Neural progenitor cell (in vitro differentiated cells): ENCODE measurements around the gene PAX5. TPM values are rescaled to one million over a fixed set of nuclear protein-coding genes. Genes with fewer than 3 reads are reported as not detected.

Source experiments
- DNase-seq: peaks from one replicate; pipeline ENCODE4 v3.0.0-alpha.2; 2016; ENCODE audit warnings: low spot score
- H2AFZ ChIP-seq: fragments of 200-600 bp; sonication (generic); replicated peaks from 2 replicates; pipeline ENCODE4 v1.6.1; 2016; ENCODE audit warnings: antibody characterized with exemption
- H3F3A ChIP-seq: fragments of 200-600 bp; sonication (generic); 2 replicates; pipeline ENCODE4 v1.6.1; 2016; ENCODE audit warnings: antibody characterized with exemption, low read depth
- H3K27ac ChIP-seq: fragments of 200-600 bp; sonication (generic); 2 replicates; pipeline ENCODE4 v1.5.1; 2016; ENCODE audit warnings: mild to moderate bottlenecking
- H3K27me3 ChIP-seq: fragments of 200-600 bp; sonication (generic); 2 replicates; pipeline ENCODE4 v1.6.1; 2016; ENCODE audit warnings: mild to moderate bottlenecking, moderate library complexity
- H3K36me3 ChIP-seq: fragments of 200-600 bp; sonication (generic); 2 replicates; pipeline ENCODE4 v1.5.1; 2016
- H3K4me1 ChIP-seq: fragments of 200-600 bp; sonication (generic); 2 replicates; pipeline ENCODE4 v1.6.1; 2016; ENCODE audit warnings: mixed run types
- H3K4me2 ChIP-seq: fragments of 200-600 bp; sonication (generic); 2 replicates; pipeline ENCODE4 v1.6.1; 2016
- H3K4me3 ChIP-seq: fragments of 200-600 bp; sonication (generic); 2 replicates; pipeline ENCODE4 v1.5.1; 2016
- H3K79me2 ChIP-seq: fragments of 200-600 bp; sonication (generic); 2 replicates; pipeline ENCODE4 v1.6.1; 2016; ENCODE audit warnings: low read depth
- H3K9ac ChIP-seq: fragments of 200-600 bp; sonication (generic); 2 replicates; pipeline ENCODE4 v1.6.1; 2016
- H3K9me3 ChIP-seq: fragments of 200-600 bp; sonication (generic); 2 replicates; pipeline ENCODE4 v1.5.1; 2016; ENCODE audit warnings: low read depth
- H4K20me1 ChIP-seq: fragments of 200-600 bp; sonication (generic); 2 replicates; pipeline ENCODE4 v1.6.1; 2016; ENCODE audit warnings: low read depth
- H3K27ac Mint-ChIP-seq: 3 replicates; pipeline ENCODE4 v1.8.0; 2021; ENCODE audit warnings: mixed read lengths
- H3K27me3 Mint-ChIP-seq: 2 replicates; pipeline ENCODE4 v1.8.0; 2022; ENCODE audit warnings: low read depth, mild to moderate bottlenecking, inconsistent platforms, moderate library complexity, mixed read lengths; ENCODE audit not compliant: insufficient read depth
- H3K36me3 Mint-ChIP-seq: 3 replicates; pipeline ENCODE4 v1.8.0; 2021; ENCODE audit warnings: mixed read lengths
- H3K4me1 Mint-ChIP-seq: 3 replicates; pipeline ENCODE4 v1.8.0; 2021; ENCODE audit warnings: mixed read lengths
- H3K4me3 Mint-ChIP-seq: 3 replicates; pipeline ENCODE4 v1.8.0; 2021; ENCODE audit warnings: mild to moderate bottlenecking, moderate library complexity, mixed read lengths
- H3K9me3 Mint-ChIP-seq: 3 replicates; pipeline ENCODE4 v1.8.0; 2020; ENCODE audit warnings: mixed read lengths
- EZH2 ChIP-seq: fragments of 200-600 bp; sonication (generic); IDR thresholded peaks from 2 replicates; pipeline ENCODE4 v1.6.1; 2017; ENCODE audit warnings: antibody characterized with exemption, mild to moderate bottlenecking, moderate library complexity
- EZH2phosphoT487 ChIP-seq: fragments of 200-600 bp; sonication (generic); IDR thresholded peaks from 2 replicates; pipeline ENCODE4 v1.6.1; 2017; ENCODE audit warnings: antibody characterized with exemption
- total RNA-seq: library from RNA; depleted of rRNA; stranded (reverse); fragments of >200 nt; gene quantifications from 2 replicates; pipeline ENCODE4 v1.2.3, GENCODE V29; 2015; ENCODE audit warnings: low replicate concordance
- TF ChIP-seq, protein P1 (sequence below): fragments of 200-600 bp; sonication (generic); IDR thresholded peaks from 2 replicates; pipeline ENCODE4 v1.5.1; 2017; ENCODE audit warnings: antibody characterized with exemption, mild to moderate bottlenecking

PAX5 gene
- total RNA-seq, 1 donor from 2014 or later = not detected

DNA sequence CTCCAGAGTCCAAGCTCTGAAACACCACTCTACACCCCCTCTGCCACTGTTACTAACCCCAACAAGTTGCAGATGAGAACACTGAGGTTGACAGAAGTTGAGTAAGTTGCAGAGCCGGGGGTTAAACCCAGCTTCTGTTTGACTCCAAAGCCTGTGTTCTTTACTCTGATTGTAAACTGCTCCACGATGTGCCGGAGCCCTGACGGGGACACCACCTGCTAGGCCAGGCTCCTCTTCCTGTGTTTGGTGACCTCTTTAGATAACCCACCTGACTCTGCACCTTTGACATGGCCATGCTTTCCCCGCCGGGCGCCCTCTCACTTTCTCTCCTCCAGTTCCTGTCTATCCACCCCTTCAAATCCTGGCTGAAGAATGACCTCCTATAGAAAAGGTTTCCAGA is 96.7 kb downstream of the PAX5 start:
- H3K4me2 ChIP-seq = no peak overlapping the region
- no peak overlapping the region for H3K4me3 ChIP-seq
- no peak for DNase-seq
- no peak overlapping the region for H3K27ac ChIP-seq
- TF ChIP-seq, protein P1, sequence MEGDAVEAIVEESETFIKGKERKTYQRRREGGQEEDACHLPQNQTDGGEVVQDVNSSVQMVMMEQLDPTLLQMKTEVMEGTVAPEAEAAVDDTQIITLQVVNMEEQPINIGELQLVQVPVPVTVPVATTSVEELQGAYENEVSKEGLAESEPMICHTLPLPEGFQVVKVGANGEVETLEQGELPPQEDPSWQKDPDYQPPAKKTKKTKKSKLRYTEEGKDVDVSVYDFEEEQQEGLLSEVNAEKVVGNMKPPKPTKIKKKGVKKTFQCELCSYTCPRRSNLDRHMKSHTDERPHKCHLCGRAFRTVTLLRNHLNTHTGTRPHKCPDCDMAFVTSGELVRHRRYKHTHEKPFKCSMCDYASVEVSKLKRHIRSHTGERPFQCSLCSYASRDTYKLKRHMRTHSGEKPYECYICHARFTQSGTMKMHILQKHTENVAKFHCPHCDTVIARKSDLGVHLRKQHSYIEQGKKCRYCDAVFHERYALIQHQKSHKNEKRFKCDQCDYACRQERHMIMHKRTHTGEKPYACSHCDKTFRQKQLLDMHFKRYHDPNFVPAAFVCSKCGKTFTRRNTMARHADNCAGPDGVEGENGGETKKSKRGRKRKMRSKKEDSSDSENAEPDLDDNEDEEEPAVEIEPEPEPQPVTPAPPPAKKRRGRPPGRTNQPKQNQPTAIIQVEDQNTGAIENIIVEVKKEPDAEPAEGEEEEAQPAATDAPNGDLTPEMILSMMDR = no peak
- TF ChIP-seq EZH2 (no peak), EZH2phosphoT487 (no peak)
- no peaks in the 10 kb centered on the region for H3K27me3 ChIP-seq
- H3K36me3 ChIP-seq = no peaks in the 10 kb centered on the region
- Mint-ChIP-seq H3K4me1 (peaks cover 7% of the 10 kb centered on the region), H3K9me3 (peaks cover 3% of the 10 kb centered on the region), H3K4me3 (no peak overlapping the region), H3K27ac (no peak overlapping the region), H3K27me3 (peaks cover 5% of the 10 kb centered on the region), H3K36me3 (peaks cover 6% of the 10 kb centered on the region)
- no peaks in the 10 kb centered on the region for H3F3A ChIP-seq
- no peaks in the 10 kb centered on the region for H3K79me2 ChIP-seq
- H3K9me3 ChIP-seq = no peaks in the 10 kb centered on the region
- H3K4me1 ChIP-seq = peaks cover 4% of the 10 kb centered on the region
- no peak overlapping the region for H3K9ac ChIP-seq
- H2AFZ ChIP-seq = peak overlapping the region; percentile 46
- no peaks in the 10 kb centered on the region for H4K20me1 ChIP-seq

DNA sequence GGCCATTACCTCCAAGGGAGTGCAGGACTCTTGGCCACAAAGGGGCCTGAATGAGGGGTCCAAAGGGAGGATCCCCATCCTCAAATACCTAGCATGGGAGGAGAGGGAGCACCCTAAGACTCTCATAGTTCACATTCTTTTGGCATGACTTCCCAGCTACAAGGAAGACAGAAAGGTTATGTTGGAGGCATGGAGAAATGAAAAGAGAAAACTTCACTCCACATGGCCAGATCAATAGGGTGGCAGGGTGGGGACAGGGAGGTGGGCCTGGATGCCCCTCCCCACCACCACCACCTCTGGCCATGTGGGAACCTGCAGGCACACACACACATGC is 97.6 kb downstream of the PAX5 start:
- Histone ChIP-seq H3K27me3 (no peaks in the 10 kb centered on the region), H3K36me3 (no peaks in the 10 kb centered on the region), H4K20me1 (no peaks in the 10 kb centered on the region), H3F3A (no peaks in the 10 kb centered on the region), H3K4me3 (no peak overlapping the region), H3K9me3 (no peaks in the 10 kb centered on the region), H3K79me2 (no peaks in the 10 kb centered on the region), H3K27ac (no peak overlapping the region), H3K4me2 (no peak overlapping the region), H3K9ac (no peak overlapping the region), H3K4me1 (peaks cover 4% of the 10 kb centered on the region), H2AFZ (no peak overlapping the region)
- Mint-ChIP-seq H3K9me3 (peaks cover 6% of the 10 kb centered on the region), H3K27me3 (peaks cover 5% of the 10 kb centered on the region), H3K4me1 (peaks cover 7% of the 10 kb centered on the region), H3K36me3 (peaks cover 13% of the 10 kb centered on the region), H3K27ac (peak overlapping the region; percentile 30), H3K4me3 (no peak overlapping the region)
- TF ChIP-seq EZH2 (no peak), EZH2phosphoT487 (no peak)
- TF ChIP-seq, protein P1 = no peak
- DNase-seq = no peak

- H3F3A ChIP-seq = no peaks in the 10 kb centered on the region
- Mint-ChIP-seq H3K4me3 (no peak overlapping the region), H3K4me1 (peaks cover 7% of the 10 kb centered on the region), H3K27ac (no peak overlapping the region), H3K36me3 (peaks cover 15% of the 10 kb centered on the region), H3K27me3 (peaks cover 5% of the 10 kb centered on the region), H3K9me3 (peaks cover 6% of the 10 kb centered on the region)
- no peaks in the 10 kb centered on the region for H3K36me3 ChIP-seq
- H3K27me3 ChIP-seq = no peaks in the 10 kb centered on the region
- no peak overlapping the region for H3K4me3 ChIP-seq
- H3K4me1 ChIP-seq = peaks cover 4% of the 10 kb centered on the region
- no peak for TF ChIP-seq EZH2phosphoT487
- TF ChIP-seq, protein P1 = no peak
- TF ChIP-seq EZH2 = no peak
- no peak overlapping the region for H3K9ac ChIP-seq
- DNase-seq = no peak
- no peak overlapping the region for H3K27ac ChIP-seq
- no peak overlapping the region for H2AFZ ChIP-seq
- H3K4me2 ChIP-seq = no peak overlapping the region
- no peaks in the 10 kb centered on the region for H3K79me2 ChIP-seq
- no peaks in the 10 kb centered on the region for H4K20me1 ChIP-seq
- no peaks in the 10 kb centered on the region for H3K9me3 ChIP-seq
These were observed 98.1 kb downstream of the PAX5 start for GRCh38 chr9:36935768-36936497.
